ENCODE data around the gene ABHD12B. TPM values are rescaled to one million over a fixed set of nuclear protein-coding genes. Genes with fewer than 3 reads are reported as not detected.

The ABHD12B gene
- total RNA-seq, 1 experiment from 2014 or later: 51.0 TPM

DNA sequence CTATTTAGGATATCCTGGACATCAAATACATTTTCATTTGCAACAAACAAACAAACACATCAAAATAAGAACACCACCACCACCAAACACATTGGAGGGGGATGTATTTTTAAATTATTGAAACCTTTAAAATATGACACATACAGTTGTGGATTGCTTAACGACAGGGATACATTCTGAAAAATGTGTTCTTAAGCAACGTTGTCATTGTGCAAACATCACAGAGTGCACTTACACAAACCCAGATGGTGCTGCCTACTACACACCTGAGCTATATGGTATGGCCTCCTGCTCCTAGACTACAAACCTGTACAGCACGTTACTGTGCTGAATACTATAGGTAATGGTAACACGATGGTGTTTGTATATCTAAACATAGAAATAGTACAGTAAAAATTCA lies 53.0 kb downstream of the ABHD12B start:
- Mint-ChIP-seq H3K36me3 (ENCODE audit: insufficient read depth in 1 of 3, low read depth in 3 of 3) (peaks cover 6 to 34% (median 9%) of the 10 kb centered on the region in 3 experiments; a peak in 5 of 7 replicates), H3K4me1 (peaks cover 15 to 17% of the 10 kb centered on the region in 2 experiments), H3K27me3 (ENCODE audit: low read depth) (no peaks in the 10 kb centered on the region), H3K4me3 (no peak overlapping the region), H3K9me3 (no peaks in the 10 kb centered on the region), H3K27ac (no peak overlapping the region)
- Histone ChIP-seq H2BK20ac (ENCODE audit: low read depth, low read length, poor library complexity, severe bottlenecking) (no peak overlapping the region), H3K79me1 (ENCODE audit: insufficient read depth, low read depth, low read length, poor library complexity, severe bottlenecking) (no peaks in the 10 kb centered on the region), H3K14ac (ENCODE audit: insufficient read depth, low read length) (no peak overlapping the region), H4K20me1 (ENCODE audit: control insufficient read depth, insufficient read depth, insufficient read length) (no peaks in the 10 kb centered on the region), H4K5ac (ENCODE audit: insufficient read length, low read depth, low read length) (no peak overlapping the region), H2BK15ac (ENCODE audit: low read depth, low read length) (no peak overlapping the region), H2AK5ac (ENCODE audit: insufficient read length, low read length) (no peak overlapping the region), H4K91ac (ENCODE audit: insufficient read length, low read depth, low read length) (no peak overlapping the region), H3K4me2 (ENCODE audit: insufficient read depth, insufficient read length, low read length) (no peak overlapping the region), H4K8ac (replicated peaks; ENCODE audit: insufficient read length, low read depth, low read length) (no peak overlapping the region), H3K9ac (ENCODE audit: extremely low read depth, insufficient read length, low read length) (no peak overlapping the region), H2BK120ac (ENCODE audit: low read depth, low read length, poor library complexity, severe bottlenecking) (no peak overlapping the region), H3K56ac (ENCODE audit: insufficient read length, low read depth, low read length) (no peak overlapping the region), H3K9me3 (ENCODE audit: control insufficient read depth, low read depth, low read length) (no peaks in the 10 kb centered on the region), H3K23me2 (ENCODE audit: insufficient read length, low read depth, low read length, poor library complexity, severe bottlenecking) (no peaks in the 10 kb centered on the region), H2BK12ac (ENCODE audit: insufficient read length, low read depth, low read length) (no peak overlapping the region), H2BK5ac (ENCODE audit: insufficient read length, low read length) (no peak overlapping the region), H3K27ac (ENCODE audit: insufficient read length, low read depth, low read length) (no peak overlapping the region), H2AFZ (ENCODE audit: low read length) (no peak overlapping the region), H3K4me1 (ENCODE audit: insufficient read depth, low read length) (no peaks in the 10 kb centered on the region), H3K27me3 (ENCODE audit: insufficient read depth, low read length) (no peaks in the 10 kb centered on the region), H3K79me2 (ENCODE audit: insufficient read depth, low read length) (no peaks in the 10 kb centered on the region), H3K18ac (ENCODE audit: insufficient read length, low read depth, low read length) (no peak overlapping the region), H3K4ac (ENCODE audit: low read depth, low read length) (no peak overlapping the region), H3K23ac (ENCODE audit: insufficient read length, low read depth, low read length) (no peak overlapping the region), H3T11ph (ENCODE audit: low read length) (no peak overlapping the region)
- DNase-seq: no peak
- TF ChIP-seq, protein P1, sequence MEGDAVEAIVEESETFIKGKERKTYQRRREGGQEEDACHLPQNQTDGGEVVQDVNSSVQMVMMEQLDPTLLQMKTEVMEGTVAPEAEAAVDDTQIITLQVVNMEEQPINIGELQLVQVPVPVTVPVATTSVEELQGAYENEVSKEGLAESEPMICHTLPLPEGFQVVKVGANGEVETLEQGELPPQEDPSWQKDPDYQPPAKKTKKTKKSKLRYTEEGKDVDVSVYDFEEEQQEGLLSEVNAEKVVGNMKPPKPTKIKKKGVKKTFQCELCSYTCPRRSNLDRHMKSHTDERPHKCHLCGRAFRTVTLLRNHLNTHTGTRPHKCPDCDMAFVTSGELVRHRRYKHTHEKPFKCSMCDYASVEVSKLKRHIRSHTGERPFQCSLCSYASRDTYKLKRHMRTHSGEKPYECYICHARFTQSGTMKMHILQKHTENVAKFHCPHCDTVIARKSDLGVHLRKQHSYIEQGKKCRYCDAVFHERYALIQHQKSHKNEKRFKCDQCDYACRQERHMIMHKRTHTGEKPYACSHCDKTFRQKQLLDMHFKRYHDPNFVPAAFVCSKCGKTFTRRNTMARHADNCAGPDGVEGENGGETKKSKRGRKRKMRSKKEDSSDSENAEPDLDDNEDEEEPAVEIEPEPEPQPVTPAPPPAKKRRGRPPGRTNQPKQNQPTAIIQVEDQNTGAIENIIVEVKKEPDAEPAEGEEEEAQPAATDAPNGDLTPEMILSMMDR (conservative IDR thresholded peaks at IDR 0.05): no peak
- no CpG with 5 or more reads among the region's 4 CpGs for WGBS (ENCODE audit: extremely low coverage, insufficient read length, low lambda C conversion rate)

All from H9 (cell line).